OCI-LY7 (cell line): ENCODE measurements around the gene TRIM15.

Experiments used
- EZH2phosphoT487 ChIP-seq: fragments of 200-600 bp; sonication (generic); IDR thresholded peaks from 2 replicates; pipeline ENCODE4 v1.6.1; 2018; ENCODE audit warnings: low read depth, borderline replicate concordance, mild to moderate bottlenecking, mixed run types, antibody characterized with exemption, low read length, moderate library complexity, mixed read lengths
- TF ChIP-seq, protein P1 (sequence below): fragments of 200-600 bp; sonication (generic); conservative IDR thresholded peaks from 2 replicates; pipeline ENCODE4 v1.5.1; 2014; ENCODE audit warnings: mild to moderate bottlenecking, antibody characterized with exemption, low read length, moderate library complexity, mixed read lengths

DNA sequence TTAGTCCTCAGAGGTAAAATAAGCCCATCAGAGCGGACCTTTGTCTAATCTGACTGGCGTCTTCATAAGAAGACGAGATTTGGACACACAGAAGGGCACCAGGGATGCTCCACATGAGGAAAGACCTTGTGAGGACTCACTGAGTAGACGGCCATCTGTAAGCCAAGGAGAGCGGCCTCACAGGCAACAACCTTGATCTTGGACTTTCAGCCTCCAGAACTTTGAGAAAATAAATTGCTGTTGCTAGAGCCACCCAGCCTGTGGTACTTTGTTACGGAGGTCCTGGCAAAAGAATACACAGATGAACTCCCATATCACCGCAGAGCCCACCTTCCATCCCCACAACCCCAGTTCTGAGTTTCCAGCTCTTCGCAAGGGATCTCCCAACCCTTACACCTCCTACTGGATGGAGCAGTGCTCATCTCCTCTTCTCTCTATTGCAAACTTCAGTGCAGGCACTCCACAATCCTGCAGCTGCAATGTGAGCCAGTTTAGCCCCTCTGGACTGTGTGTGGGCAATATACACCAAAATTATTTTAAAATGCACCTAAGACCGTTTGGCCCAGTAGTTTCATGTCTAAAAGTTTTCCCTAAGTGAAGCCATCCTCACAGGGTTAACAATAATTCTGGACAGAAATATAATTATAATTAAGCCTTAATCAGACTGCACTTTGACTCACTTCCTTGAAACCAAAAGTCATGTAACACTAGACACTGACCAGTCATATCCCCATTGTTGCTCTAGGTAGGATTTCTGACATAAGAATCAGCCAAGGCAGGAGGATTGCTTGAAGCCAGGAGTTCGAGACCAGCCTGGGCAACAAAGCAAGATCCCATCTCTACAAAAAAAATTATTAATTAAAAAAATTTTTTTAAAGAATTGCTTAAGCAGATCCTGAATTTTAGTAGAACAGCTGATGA is 41.6 kb upstream of the TRIM15 start:
- TF ChIP-seq, protein P1, sequence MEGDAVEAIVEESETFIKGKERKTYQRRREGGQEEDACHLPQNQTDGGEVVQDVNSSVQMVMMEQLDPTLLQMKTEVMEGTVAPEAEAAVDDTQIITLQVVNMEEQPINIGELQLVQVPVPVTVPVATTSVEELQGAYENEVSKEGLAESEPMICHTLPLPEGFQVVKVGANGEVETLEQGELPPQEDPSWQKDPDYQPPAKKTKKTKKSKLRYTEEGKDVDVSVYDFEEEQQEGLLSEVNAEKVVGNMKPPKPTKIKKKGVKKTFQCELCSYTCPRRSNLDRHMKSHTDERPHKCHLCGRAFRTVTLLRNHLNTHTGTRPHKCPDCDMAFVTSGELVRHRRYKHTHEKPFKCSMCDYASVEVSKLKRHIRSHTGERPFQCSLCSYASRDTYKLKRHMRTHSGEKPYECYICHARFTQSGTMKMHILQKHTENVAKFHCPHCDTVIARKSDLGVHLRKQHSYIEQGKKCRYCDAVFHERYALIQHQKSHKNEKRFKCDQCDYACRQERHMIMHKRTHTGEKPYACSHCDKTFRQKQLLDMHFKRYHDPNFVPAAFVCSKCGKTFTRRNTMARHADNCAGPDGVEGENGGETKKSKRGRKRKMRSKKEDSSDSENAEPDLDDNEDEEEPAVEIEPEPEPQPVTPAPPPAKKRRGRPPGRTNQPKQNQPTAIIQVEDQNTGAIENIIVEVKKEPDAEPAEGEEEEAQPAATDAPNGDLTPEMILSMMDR = no peak
- TF ChIP-seq EZH2phosphoT487 = no peak
